GM21447 (cell line): ENCODE data around the gene GAL3ST1.

Experiments
- ATAC-seq: cut with Tn5 transposase; IDR thresholded peaks from one replicate; pipeline ENCODE4 v1.9.1; 2021; ENCODE audit not compliant: unreplicated experiment

The GAL3ST1 gene

DNA sequence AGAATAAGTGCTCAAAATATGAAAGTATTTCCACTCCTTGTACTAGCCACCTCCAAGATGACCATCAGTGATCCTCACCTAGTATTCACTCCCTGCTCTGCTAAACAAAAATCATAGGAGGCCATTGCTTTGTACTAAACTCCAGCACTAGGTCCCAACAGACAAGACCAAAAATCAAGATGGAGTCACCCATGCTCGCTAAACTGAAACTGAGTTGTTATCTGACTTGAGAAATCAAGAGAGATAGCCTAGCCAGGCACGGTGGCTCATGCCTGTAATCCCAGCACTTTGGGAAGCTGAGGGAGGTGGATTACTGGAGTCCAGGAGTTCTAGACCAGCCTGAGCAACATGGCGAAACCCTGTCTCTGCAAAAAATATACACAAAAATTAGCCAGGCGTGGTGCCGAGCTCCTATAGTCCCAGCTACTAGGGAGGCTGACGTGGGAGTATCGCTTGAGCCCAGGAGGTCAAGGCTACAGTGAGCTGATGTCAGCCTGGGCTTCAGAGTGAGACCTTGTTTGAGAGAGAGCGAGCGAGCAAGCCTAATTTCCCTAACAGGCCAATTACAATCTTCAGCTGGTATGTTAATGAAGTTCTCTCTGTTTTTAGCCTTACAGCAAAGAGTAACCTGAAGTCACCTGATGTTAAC lies 37.3 kb downstream of the GAL3ST1 start:
- no peak for ATAC-seq

DNA sequence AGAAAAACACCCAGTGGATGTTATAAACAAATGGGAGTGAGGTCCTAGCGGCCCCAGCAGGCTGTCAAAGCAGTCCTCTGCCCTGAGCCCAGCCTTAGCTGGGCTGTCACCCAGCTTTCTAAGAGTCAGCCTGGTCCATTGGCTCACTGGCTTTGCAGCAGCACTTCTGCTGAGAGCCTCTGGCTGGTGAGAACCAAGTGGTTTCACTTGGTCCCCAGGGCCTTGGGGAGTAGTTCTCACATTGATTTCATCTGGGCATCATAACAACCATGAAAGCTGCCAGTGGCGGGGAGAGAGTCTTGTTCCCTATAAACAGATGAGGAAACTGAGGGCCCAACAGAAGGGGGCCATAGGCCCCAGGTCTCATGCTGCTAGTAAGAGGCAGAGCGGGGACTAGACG lies 39.3 kb downstream of the GAL3ST1 start:
- ATAC-seq = no peak

DNA sequence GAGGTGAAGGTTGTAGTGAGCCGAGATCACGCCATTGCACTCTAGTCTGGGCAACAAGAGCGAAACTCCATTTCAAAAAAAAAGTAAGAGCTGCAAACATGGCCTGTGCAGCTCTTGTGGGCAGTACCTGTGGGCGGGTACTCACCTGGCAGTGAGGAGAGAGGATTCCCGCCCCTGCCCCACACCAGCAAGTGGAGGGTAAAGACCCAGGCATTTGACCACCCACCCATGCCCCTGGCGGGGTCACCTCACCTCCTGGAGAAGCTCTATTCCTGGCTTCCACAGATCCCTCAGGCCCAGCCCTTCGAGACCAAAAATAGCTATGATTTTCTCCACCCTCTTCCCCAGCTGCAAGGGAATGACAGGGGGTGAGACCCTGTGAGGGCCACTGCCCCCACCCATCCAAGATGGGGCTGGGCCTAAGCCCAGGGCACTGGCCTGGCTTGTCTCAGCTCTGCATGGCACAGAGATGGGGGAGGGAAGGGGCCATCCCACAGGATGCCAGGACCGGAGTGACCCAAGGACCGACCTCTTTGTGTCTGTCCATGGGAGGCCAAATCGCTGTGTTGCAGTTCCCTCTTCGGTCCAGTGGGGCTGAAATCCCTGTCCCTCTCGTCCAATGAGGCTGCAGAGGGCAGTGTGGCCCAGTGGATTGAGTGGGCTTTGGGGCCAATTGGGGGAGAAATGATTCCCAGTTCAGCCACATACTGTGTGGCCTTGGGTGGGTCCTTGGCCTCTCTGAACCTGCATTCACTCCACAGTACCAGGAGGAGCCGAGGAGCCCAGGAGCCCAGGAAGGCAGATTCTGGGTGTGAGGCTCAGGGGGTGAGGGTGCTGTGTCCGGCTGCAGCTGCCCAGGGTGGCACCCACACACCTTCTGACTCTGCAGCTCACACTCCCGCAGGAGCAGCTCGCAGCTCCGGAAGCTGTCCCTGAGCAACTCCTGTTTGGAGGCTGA lies 42.5 kb downstream of the GAL3ST1 start:
- ATAC-seq = no peak

DNA sequence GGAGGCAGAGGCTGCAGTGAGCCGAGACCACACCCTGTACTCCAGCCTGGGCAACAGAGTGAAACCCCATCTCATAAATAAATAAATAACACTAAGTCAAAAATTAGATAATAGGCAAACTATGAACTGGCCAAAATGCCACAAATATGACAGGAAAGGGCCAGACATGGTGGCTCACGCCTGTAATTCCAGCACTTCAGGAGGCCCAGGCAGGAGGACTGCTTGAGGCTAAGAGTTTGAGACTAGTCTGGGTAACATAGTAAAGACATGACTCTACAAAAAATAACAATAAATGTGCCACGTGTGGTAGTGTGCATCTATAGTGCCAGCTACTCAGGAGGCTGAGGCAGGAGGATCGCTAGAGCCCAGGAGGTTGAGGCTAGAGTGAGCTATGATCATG lies 47.8 kb downstream of the GAL3ST1 start:
- ATAC-seq = no peak

DNA sequence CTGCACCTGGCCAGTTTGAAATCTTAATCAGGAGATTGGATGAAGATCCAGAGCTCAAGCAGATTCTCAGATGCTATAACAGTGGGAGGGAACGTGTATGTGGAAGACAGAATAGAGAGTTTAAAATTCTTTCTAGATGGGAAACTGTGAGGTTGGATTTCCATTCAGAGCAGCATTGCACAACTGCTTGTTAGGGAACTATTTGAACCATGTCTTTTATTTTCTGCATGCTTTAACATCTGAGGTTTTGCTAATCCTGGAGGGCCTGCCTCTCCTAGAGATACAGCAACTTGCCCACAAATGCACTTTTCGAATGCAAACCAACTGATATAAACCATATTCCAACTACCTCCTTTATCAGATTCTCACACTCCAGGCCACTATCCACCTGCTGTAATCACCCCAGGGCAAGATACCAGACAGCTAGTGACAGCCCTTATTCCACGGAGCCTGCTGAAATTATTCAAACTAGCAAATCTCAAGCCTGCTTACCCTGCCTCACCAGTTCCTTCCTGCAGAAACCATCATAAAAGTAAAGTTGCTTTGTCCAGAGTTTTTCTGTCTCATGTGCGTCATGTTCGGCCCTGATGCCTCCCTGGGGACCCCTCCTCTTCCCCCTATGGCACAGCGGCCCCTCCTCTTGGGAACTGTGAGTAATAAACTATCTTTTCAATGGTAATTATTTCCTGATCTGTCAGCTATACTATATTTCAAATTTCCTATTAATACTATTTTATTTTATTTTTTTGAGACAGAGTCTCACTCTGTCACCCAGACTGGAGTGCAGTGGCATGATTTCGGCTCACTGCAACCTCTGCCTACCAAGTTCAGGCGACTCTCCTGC lies 50.6 kb downstream of the GAL3ST1 start:
- ATAC-seq = no peak

DNA sequence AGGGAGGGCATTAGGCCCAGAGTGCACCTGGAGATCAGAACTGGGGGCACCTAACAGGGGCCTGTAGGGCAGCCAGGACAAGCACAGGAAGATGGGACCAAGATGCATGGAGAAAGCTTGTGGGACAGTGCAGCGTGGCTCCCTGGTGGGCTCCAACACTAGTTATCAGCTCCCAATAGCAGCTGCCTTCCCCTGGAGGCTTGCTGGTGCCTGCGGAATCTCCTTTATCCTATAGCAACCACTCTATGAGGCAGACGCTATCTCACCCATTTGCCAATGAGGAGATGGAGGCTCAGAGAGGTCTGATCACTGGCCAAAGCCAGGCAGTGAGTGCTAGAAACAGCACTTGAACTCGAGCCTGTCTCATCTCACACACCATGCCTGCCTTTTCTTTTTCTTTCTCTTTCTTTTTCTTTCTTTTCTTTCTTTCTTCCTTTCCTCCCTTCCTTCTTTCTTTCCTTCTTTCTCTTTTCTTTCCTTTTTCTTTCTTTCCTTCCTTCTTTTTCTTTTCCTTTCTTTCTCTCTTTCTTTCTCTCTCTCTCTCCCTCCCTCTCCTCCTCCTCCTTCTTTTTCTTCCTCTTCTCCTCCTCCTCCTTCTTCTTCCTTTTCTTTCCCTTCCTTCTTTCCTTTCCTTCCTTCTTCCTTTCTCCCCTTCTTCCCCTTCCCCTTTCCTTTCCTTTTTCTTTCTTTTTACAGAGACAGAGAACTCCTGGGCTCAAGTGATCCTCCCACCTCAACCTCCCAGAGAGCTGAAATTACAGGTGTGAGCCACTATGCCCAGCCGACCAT lies 52.9 kb downstream of the GAL3ST1 start:
- no peak for ATAC-seq

DNA sequence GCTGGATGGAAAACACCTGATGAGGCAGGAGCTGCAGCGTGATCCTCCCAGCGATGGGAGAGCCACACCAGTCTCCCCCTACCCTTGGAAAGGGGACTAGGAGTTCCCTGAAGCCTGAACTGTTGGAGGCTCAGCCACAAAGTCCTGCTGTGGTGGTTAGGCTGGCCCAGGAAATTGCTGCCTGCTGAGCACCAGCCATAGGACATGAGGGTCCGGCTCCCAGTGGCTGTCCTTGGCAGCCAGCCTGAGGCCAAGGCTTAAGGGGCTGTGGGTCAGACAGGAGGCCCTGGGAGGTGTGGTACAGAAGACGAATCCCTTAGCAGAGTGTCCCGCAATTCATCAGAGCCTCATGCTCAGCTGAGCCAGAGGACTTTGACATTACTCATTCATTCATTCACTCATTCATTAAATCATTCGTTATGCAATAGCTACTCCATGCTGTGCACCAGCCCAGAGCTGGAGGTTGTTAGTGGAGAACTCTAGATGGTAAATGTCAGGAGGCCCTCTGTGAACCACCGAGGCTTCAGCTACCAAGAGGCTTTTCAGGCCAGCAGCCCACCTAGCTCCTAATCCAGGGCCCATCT lies 54.5 kb downstream of the GAL3ST1 start:
- ATAC-seq = no peak

DNA sequence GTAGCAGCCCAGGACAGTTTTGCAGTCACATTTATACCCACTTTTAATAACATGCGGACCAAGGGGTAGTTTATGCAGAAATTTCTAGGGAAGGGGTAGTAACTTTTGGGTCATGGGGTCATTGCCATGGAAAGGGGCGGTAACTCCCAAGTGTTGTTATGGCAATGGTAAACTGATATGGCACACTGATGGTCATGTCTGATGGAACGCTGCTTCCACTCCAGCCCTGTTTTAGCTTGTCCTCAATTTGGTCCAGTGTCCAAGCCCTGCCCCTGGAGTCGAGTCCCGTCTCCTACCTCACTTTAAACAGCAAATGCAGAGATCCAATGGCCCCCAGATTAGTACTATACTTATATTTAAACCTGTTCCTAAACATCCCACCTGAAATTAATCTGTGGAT lies 57.7 kb downstream of the GAL3ST1 start:
- ATAC-seq = no peak

DNA sequence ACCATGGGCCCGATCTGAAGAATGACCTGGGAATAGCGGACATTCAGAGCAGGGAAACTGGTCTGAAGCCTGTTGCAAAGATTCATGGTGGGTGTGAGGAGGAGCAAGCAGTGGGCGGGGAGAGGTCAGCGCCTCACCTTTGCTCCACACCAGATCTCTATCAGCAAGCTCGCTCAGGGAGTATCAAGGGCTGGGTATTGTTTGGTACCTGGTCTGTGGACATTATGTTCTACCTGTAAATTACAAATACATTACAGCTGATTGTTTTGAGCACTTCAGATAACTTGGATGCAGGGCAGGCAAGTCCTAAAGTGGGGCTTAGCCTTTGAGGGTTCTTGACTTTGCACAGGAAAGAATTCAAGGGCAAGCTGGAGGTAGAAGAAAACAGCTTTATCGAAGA lies 58.2 kb downstream of the GAL3ST1 start:
- no peak for ATAC-seq

DNA sequence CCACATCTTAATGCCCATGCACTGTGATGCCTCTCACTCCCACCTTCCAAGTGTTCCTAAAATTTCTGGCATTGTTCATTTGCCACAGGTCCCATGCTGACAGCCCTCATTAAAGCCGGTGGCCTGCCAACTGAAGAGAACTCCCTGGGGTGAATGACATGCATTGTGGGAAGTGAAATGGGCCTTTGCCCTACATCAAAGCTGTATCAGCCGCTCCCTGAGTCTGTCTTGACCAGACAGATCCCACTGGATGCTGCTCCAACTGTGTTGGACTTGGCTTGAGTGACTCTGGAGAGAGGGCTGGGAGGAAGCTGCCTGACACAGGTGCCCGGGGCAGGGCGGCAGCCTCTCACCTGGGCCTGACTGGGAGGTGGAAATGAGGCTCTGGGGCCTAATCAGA lies 60.2 kb downstream of the GAL3ST1 start:
- no peak for ATAC-seq

DNA sequence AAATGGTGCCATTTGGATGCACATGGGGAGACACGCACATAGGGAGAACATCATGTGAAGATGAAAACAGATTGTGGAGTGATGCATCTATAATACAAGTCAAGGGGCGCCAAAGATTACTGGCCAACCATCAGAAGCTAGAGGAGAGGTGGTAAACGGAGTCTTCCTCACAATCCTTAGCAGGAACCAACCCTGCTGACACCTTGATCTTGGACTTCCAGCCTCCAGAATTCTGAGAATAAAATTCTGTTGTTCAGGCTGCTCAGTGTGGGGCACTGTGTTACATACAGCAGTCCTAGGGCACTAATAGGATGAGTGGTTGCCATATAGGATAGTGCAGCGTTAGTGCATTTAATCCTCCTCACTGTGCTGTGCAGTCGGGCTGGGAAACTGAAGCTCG lies 61.0 kb downstream of the GAL3ST1 start:
- ATAC-seq = no peak

DNA sequence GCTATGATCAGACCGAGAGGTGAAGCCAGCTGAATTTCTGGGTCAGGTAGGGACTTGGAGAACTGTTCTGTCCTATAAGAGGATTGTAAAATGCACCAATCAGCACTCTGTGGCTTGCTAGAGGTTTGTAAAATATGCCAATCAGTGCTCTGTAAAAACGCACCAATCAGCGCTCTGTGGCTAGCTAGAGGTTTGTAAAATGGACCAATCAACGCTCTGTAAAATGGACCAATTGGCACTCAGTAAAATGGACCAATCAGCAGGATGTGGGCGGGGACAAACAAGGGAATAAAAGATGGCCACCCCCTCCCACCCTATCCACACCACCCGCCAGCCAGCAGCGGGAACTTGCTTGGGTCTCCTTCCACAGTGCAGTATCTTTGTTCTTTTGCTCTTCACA lies 62.6 kb downstream of the GAL3ST1 start:
- ATAC-seq = no peak

DNA sequence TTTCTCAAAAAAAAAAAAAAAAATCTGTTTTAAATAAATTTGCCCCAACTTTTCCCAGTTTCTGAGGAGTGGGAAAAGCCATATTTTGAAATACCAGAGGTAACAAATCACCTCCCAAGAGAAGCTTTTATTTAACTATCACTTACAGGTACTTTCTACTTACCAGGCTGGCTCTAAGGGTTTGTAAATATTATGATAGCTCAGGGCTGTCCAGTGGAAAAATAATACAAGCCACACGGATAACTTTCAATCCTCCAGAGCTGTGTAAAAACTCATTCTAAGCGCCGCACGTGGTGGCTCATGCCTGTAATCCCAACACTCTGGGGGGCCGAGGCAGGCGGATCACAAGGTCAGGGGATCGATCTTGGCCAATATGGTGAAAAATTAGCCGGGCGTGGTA lies 63.4 kb downstream of the GAL3ST1 start:
- no peak for ATAC-seq

DNA sequence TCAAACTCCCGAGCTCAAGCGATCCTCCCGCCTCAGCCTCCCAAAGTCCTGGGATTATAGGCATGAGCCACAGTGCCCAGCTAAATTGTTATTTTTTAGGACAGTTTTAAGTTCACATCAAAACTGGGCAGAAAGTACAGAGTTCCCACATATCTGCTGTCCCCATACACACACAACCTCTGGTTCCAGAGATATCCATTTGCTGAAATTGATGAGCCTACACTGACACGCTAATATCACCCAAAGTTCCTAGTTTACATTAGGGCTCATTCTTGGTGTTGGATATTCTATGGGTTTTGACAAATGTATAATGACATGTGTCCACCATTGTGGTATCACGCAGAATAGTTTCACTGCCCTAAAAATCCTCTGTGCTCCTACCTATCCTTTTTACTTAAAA lies 66.2 kb downstream of the GAL3ST1 start:
- no peak for ATAC-seq

DNA sequence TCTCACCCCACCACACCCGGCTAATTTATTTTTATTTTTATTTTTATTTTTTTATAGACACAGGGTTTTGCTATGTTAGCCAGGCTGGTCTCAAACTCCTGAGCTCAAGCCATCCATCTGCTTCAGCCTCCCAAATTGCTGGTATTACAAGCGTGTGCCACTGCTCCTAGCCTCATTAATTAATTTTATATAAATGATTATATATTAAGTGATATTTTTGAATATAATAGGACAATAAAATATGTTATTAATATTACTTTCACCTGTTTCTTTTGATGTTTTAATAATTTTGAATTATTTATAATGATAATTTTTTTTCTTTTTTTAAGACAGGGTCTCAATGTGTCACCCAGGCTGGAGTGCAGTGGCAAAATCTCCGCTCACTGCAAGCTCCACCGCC lies 66.8 kb downstream of the GAL3ST1 start:
- ATAC-seq = no peak

DNA sequence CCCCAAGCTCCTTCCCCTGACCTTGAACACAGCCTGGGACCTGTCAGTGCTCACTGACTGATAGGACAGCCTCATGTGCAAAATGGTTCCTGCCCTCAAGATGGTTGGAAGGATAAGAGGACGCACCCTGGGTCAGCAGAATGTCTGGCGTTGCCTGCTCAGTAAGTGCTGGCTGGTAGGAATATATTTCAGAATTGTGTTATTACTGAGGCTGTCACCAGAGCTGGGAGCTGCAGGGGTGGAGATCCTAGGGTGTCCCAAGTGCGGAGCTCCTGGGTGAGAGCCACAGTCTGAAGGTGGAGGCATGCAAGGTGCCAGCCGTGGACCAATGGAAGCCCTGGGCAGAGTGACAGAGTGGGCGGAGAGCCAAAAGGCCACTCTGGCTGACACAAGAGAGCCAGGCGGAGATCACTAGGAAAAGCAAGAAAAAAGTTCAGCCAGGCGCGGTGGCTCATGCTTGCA lies 67.9 kb downstream of the GAL3ST1 start:
- ATAC-seq = no peak
